ENCODE results near the gene KLK15.
"Not testable (repeated sequence)": the region's sequence is repeated elsewhere in the genome, so short reads cannot be mapped to it uniquely, and the experiment has no call there.

Gene KLK15

GRCh38 chr19:50796128-50796633 lies 37.2 kb downstream of the KLK15 start:
- no peak for DNase-seq (ENCODE audit: low read depth)

GRCh38 chr19:50795664-50796073 lies 37.7 kb downstream of the KLK15 start:
- DNase-seq (ENCODE audit: low read depth), result no peak

- no peak for DNase-seq (ENCODE audit: low read depth)
These were observed 38.3 kb downstream of the KLK15 start for GRCh38 chr19:50794876-50795663.

GRCh38 chr19:50794074-50794875 lies 39.1 kb downstream of the KLK15 start:
- no peak for DNase-seq (ENCODE audit: low read depth)

GRCh38 chr19:50793558-50794065 lies 39.8 kb downstream of the KLK15 start:
- no peak for DNase-seq (ENCODE audit: low read depth)

- no peak for DNase-seq (ENCODE audit: low read depth)
These were observed 40.8 kb downstream of the KLK15 start for GRCh38 chr19:50792272-50793250.

GRCh38 chr19:50791594-50792271 lies 41.6 kb downstream of the KLK15 start:
- DNase-seq (ENCODE audit: low read depth), result no peak

GRCh38 chr19:50790922-50791467 lies 42.4 kb downstream of the KLK15 start:
- DNase-seq (ENCODE audit: low read depth), result no peak

GRCh38 chr19:50790396-50790795 lies 43.0 kb downstream of the KLK15 start, which contains the start of gene ACP4:
ACP4 (plus strand) TSS chr19:50790415; CDS start chr19:50790415, 0 bp downstream.
- DNase-seq (ENCODE audit: low read depth), result no peak

GRCh38 chr19:50785329-50785728 lies 48.0 kb downstream of the KLK15 start:
- DNase-seq (ENCODE audit: low read depth), result no peak

GRCh38 chr19:50784710-50785109 lies 48.7 kb downstream of the KLK15 start:
- DNase-seq (ENCODE audit: low read depth), result no peak

- not testable (repeated sequence) for DNase-seq (ENCODE audit: low read depth)
These were observed 49.6 kb downstream of the KLK15 start for GRCh38 chr19:50783848-50784152.

GRCh38 chr19:50780753-50781435 lies 52.5 kb downstream of the KLK15 start:
- no peak for DNase-seq (ENCODE audit: low read depth)

- no peak for DNase-seq (ENCODE audit: low read depth)
These were observed 53.6 kb downstream of the KLK15 start for GRCh38 chr19:50779504-50780457.

GRCh38 chr19:50778906-50779430 lies 54.4 kb downstream of the KLK15 start:
- DNase-seq (ENCODE audit: low read depth), result no peak

- DNase-seq (ENCODE audit: low read depth), result no peak
These were observed 55.5 kb downstream of the KLK15 start for GRCh38 chr19:50777830-50778303.

GRCh38 chr19:50777261-50777660 lies 56.1 kb downstream of the KLK15 start:
- DNase-seq (ENCODE audit: low read depth), result no peak

- no peak for DNase-seq (ENCODE audit: low read depth)
These were observed 57.2 kb downstream of the KLK15 start for GRCh38 chr19:50776131-50776530.

All from stimulated activated CD8-positive, alpha-beta memory T cell treated with anti-CD3 and anti-CD28 coated beads, Interleukin-4, amount 100 ng/mL, for 24 hours (primary cell).